Lower leg skin (tissue), 3 donors: ENCODE results near the gene GPR137B.

Source experiments
- POLR2A ChIP-seq, 2 donors: fragments of 450-650 bp; IDR thresholded peaks; one replicate each; pipeline ENCODE4 v1.6.1; 2016 to 2017; ENCODE audit warnings: antibody characterized with exemption in 2 of 2, mild to moderate bottlenecking in 1 of 2, moderate library complexity in 1 of 2
- TF ChIP-seq, protein P1 (sequence below), 3 donors: fragments of 450-650 bp; IDR thresholded peaks; one replicate each; pipeline ENCODE4 v1.5.1; 2016; ENCODE audit warnings: antibody characterized with exemption in 3 of 3, mild to moderate bottlenecking in 3 of 3, moderate library complexity in 2 of 3

DNA sequence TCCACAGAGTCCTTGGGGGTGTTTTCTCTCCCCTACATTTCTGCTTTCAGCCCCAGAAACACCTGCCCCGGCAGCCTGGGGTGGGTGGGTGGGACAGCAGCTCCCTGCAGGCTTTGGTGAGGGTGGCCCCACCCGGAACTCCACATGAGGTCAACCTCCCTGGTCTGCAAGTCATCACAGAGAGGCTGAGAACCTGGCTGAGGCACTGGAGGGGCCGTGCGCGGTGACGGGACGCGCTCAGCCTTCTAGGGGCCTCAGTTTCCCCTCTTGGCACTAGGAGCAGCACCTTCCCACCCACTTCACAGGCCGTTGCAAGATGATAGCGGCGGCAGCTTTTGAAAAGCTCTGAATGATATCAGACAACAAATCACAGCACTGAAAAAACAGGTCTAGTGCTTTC lies 39.7 kb upstream of the GPR137B start:
- TF ChIP-seq, protein P1, sequence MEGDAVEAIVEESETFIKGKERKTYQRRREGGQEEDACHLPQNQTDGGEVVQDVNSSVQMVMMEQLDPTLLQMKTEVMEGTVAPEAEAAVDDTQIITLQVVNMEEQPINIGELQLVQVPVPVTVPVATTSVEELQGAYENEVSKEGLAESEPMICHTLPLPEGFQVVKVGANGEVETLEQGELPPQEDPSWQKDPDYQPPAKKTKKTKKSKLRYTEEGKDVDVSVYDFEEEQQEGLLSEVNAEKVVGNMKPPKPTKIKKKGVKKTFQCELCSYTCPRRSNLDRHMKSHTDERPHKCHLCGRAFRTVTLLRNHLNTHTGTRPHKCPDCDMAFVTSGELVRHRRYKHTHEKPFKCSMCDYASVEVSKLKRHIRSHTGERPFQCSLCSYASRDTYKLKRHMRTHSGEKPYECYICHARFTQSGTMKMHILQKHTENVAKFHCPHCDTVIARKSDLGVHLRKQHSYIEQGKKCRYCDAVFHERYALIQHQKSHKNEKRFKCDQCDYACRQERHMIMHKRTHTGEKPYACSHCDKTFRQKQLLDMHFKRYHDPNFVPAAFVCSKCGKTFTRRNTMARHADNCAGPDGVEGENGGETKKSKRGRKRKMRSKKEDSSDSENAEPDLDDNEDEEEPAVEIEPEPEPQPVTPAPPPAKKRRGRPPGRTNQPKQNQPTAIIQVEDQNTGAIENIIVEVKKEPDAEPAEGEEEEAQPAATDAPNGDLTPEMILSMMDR (IDR thresholded peaks at IDR 0.05): no peak
- no peak for TF ChIP-seq POLR2A (IDR thresholded peaks at IDR 0.05)
